ENCODE results near the gene C2orf76.
"Not testable (repeated sequence)": the region's sequence is repeated elsewhere in the genome, so short reads cannot be mapped to it uniquely, and the experiment has no call there.

The C2orf76 gene

DNA sequence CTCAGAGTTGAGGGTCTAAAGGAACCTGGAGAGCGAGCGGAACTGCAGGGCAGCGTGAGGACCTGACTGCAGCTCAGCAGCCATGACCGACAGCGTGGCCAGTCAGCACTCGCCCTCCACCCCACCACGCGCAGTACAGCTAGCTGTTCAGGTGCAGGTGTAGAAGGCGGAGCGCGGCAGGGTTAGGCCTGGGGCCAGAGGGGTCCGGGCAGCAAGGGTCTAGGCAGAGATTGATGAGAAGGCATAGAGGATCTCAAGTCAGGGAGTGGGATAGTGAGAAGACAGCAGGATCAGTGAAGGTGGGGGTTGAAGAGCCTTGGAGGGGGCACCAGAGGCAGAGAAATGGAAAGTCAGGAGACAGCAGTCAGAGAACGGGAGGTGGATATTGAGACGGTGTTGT lies 72.0 kb downstream of the C2orf76 start:
- no peak for DNase-seq (ENCODE audit: low spot score)

- no peak for DNase-seq (ENCODE audit: low spot score)
These were observed 72.7 kb downstream of the C2orf76 start for GRCh38 chr2:119293900-119294299.

DNA sequence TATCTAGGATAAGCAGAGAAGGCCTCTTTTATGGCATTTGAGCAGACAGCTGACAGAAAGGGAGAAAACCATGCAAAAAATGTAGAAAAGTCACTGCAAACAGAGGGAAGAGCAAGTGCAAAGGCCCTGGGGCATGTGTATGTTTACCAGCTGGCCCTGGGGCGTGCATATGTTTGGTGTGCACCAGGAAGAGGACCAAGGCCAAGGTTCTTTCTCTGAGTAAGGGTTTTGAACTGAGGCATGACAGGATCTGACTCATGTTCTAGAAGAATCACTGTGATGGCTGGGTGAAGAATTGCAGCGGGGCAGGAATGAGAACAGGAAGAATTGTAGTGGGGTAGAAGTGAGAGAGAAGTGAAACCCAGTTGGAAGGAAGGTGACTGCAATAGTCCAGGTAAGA lies 73.4 kb downstream of the C2orf76 start:
- DNase-seq (ENCODE audit: low spot score): no peak

DNA sequence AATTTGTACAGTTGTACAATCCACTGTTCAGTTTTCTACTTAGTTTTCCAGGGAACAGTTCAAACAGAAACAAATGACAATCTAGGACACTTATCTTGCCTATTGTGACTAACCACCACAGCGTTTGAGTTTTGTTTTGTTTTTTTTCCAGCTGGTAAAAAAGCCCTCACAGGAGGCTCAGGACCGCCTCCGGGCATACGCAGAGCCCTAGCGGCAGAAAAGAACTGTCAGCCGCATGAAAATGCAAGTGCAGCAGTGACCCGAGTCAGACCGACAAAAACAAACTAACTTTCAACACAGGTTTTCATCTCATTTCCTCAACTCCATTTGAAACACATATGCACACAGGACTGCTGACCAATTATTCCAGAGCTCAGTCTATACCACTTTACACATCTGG lies 74.4 kb downstream of the C2orf76 start:
- DNase-seq (ENCODE audit: low spot score): no peak

GRCh38 chr2:119291588-119292167 lies 75.0 kb downstream of the C2orf76 start:
- no peak for DNase-seq (ENCODE audit: low spot score)

- no peak for DNase-seq (ENCODE audit: low spot score)
These were observed 75.6 kb downstream of the C2orf76 start for GRCh38 chr2:119290859-119291587.

GRCh38 chr2:119289642-119290041 lies 77.0 kb downstream of the C2orf76 start:
- DNase-seq (ENCODE audit: low spot score): no peak

DNA sequence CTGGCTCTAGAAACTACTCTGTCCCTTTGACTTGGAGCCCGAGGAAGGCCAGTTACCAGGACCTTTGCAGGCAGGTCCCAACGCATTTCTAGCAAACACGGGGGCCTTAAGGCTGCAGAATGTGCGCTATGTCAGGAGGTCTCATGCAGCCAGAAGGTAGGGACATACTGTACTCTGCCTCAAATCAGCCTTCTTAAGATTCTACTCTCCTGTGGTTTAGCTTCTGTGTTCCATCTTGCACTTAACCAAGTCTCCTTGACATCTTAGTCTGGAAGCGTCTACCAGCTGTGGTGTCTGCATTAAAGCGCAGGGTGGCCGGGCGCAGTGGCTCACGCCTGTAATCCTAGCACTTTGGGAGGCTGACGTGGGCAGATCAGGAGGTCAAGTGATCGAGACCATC lies 77.5 kb downstream of the C2orf76 start:
- no peak for DNase-seq (ENCODE audit: low spot score)

DNA sequence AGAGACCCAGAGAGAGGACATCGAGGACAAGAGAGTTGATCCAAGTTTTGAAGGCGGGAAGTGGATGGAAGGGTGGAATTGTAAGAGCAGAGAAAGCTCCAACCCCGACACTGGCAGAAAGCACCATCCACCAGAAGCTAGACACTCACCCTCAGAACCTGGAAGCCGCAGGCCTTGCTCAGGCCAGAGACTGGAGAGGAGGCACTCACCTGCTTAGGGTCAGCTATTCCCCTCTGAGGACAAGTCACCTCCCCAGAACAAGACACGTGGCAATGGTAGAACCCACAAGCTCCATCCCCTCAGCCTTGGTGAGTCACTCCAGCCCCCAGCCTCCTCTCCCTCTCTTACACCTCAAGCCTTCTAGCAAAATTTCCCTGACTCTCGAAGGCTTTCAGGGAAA lies 78.1 kb downstream of the C2orf76 start:
- DNase-seq (ENCODE audit: low spot score): no peak

DNA sequence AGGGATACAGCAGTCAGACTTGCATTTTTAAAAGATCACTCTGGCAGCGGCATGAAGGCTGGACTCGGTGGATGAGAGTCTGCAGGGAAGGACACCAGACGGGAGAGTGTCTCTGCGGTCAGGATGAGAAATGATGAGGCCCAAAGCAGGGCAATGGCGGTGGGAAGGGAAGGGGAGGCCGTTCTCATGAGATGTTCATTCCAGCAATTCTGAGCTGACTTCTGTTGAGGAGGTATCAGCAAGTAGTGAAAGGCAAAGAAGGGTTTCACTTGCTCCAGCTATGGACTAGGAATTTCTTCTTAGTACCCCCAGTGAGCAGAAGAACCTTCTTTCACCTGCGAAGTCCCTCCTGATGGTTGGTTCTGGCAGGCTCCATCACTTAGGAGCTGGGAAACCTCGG lies 80.0 kb downstream of the C2orf76 start:
- no peak for DNase-seq (ENCODE audit: low spot score)

GRCh38 chr2:119283873-119284331 lies 82.7 kb downstream of the C2orf76 start:
- DNase-seq (ENCODE audit: low spot score): no peak

- DNase-seq (ENCODE audit: low spot score): no peak
These were observed 83.6 kb downstream of the C2orf76 start for GRCh38 chr2:119282996-119283511.

DNA sequence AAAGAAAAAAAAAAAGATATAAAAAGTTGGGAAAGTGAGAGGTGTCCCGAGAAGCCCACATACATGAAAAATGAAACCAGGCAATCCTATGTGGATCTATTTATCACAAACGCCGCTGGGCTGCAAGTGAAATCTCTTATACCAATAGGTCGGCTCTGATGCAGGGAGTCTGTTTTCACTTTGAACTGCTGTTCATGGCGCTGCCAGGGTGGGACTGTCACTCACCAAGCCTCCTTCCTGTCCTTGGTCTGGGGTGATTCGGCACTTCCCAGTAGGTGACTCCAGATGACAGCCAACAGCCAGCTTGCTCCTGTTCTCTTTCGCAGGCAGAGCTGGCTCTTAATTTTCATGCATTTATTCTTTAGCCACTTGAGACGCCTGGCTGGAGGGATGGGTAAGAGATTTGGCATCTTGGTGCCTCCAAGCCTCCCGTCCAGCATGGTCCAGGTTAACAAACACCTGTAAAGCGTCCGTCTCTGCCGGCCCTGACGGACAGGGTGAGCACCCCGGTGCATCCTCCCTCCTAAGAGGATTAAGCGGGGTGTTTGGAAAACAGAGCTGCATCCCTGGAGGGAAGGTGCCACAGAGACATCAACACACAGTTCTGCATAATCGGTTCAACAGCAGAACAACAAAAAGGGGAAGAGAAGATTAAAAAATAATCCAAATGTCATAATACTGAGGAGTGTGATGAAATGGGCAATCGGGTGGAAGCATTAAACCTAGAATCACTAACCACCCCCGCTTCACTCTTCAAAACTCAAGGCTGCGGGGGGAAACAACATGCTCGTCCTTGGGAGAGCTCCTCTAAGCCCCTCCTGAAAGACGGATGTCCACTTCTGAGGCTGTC lies 84.3 kb downstream of the C2orf76 start:
- no peak for DNase-seq (ENCODE audit: low spot score)

DNA sequence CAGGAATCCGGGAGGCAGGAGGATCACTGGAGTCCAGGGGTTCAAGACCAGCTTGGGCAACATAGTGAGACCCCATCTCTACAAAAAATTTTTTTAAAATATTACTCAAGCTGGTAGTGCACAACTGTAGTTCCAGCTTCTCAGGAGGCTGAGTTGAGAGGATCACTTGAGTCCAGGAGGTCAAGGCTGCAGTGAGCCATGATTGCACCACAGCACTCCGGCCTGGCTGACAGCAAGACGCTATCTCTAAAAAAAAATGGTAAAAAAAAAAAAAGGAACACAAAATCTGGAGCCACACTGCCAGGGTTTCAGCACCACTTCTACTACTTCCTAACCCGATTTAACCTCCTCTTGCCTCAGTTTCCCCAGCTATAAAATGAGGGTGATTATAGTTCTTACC lies 86.0 kb downstream of the C2orf76 start:
- DNase-seq (ENCODE audit: low spot score): no peak

DNA sequence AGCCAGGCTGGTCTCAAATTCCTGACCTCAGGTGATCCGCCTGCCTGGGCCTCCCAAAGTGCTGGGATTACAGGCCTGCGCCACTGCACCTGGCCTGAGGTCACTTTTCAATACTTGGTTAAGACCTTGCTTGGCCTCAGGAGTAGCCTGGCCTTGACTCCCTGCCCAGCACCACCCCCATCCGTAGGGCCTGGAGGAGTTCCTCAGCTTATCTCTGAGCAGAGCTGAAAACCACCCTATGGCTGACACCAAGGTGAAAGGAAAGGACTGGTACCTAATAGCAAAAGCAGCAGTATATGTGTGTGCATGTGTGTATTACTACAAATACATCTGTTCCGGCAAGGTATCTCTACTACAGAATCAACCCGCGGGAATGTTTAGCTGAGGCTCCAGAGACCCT lies 87.0 kb downstream of the C2orf76 start:
- DNase-seq (ENCODE audit: low spot score): no peak

DNA sequence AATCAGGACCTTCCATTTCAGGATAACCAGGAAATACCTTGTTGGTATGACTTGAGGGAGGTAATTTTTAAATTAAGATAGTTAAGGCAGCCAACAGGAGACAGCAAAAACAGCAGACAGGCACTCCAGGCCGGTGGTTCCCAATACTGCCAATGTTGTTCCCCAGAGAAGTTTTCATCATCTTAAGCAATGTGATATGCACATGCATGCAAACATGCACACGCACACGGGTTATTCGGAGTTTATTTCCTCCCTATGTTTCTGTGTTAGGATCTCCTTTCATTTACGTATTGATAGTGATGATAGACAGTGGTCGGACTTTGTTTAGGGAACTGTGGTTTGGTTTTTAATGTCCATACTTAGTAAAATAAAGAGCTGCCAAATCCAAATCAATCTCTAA lies 87.7 kb downstream of the C2orf76 start:
- no peak for DNase-seq (ENCODE audit: low spot score)

DNA sequence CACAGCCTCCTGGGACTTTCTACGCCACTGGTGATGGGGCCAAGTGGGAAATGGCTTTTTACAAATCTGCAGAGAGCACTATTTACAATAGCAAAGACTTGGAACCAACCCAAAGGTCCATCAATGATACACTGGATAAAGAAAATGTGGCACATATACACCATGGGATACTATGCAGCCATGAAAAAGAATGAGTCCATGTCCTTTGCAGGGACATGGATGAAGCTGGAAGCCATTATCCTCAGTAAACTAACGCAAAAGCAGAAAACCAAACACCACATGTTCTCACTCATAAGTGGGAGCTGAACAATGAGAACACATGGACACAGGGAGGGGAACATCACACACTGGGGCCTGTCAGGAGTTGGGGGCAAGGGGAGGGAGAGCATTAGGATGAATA lies 88.2 kb downstream of the C2orf76 start:
- DNase-seq (ENCODE audit: low spot score): not testable (repeated sequence)

GRCh38 chr2:119276864-119277263 lies 89.8 kb downstream of the C2orf76 start:
- no peak for DNase-seq (ENCODE audit: low spot score)

DNA sequence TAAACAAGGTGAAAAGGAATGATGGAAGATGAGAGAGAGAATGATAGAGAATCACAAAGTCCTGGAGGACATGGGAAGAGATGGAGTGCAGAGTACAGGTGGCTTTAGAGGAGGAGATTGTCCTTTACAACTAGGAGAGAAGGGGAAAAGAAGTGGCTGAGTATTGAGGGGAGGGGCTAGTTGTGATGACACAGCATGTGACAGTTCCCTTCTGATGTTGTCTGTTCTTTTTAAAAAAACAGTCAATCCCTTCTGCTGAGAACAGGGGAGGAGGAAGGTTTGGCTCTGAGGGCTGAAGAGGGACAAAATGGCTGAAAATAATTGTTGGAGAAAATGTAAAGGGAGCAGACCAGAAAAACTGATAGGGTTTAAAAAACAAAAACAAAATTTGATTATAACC lies 99.0 kb downstream of the C2orf76 start:
- no peak for DNase-seq (ENCODE audit: low spot score)

DNA sequence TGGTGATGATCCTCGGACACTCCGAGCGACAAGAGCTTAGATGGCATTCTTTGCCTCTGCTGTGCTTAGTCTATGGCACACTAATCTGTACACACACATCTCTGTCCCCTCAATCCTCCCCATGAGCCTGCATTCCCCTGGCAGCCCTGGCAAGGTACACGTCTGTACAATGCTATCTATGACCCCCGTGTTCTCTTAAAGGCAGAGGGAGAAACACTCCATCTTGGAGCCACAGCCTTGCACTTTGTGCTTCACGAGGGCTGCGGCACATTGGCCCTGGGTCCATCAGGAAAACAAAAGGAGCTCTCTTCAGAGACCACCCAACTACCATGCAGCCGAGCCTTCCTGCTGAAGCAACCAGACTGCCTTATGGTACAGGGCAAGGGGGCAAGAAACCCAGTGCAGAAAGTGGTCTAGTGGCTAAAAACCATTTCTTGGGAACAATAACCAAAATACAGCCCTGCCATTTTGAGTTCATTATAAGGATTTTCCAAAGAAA lies 100.5 kb downstream of the C2orf76 start:
- DNase-seq (ENCODE audit: low spot score): no peak

GRCh38 chr2:119265693-119266066 lies 101.0 kb downstream of the C2orf76 start:
- no peak for DNase-seq (ENCODE audit: low spot score)

Measured in left forelimb (tissue), 1 donor.